RWPE2 (cell line): ENCODE data around the gene LCN12.
A peak's percentile ranks its signal among the peaks of the same experiment; 100 is the strongest.

Source experiments
- ATAC-seq: fragments of 200-7000 bp; cut with Tn5 transposase; 3 replicates; pipeline ENCODE4 v1.9.1; 2021; ENCODE audit warnings: low read depth
- DNase-seq: peaks from one replicate; pipeline ENCODE4 v3.0.0-alpha.2; 2020; ENCODE audit warnings: low spot score
- H3K27ac ChIP-seq: fragments of 450-650 bp; 2 replicates; pipeline ENCODE4 v1.5.1; 2017; ENCODE audit warnings: mild to moderate bottlenecking; ENCODE audit not compliant: poor library complexity, severe bottlenecking
- H3K27me3 ChIP-seq: fragments of 250-450 bp; sonication (Bioruptor Pico); 2 replicates; pipeline ENCODE4 v1.5.1; 2021; ENCODE audit warnings: mild to moderate bottlenecking, moderate library complexity; ENCODE audit not compliant: insufficient read depth, poor library complexity, severe bottlenecking
- H3K36me3 ChIP-seq: fragments of 250-450 bp; sonication (Bioruptor Pico); 2 replicates; pipeline ENCODE4 v1.5.1; 2020; ENCODE audit warnings: low read depth, mild to moderate bottlenecking, moderate library complexity
- H3K4me1 ChIP-seq: fragments of 250-450 bp; sonication (Bioruptor Pico); 2 replicates; pipeline ENCODE4 v1.5.1; 2021; ENCODE audit warnings: mild to moderate bottlenecking, moderate library complexity; ENCODE audit not compliant: insufficient read depth, poor library complexity, severe bottlenecking
- H3K4me3 ChIP-seq: fragments of 250-450 bp; sonication (Bioruptor Pico); 2 replicates; pipeline ENCODE4 v1.5.1; 2021; ENCODE audit warnings: mild to moderate bottlenecking, moderate library complexity; ENCODE audit not compliant: severe bottlenecking
- H3K9me3 ChIP-seq: fragments of 250-450 bp; sonication (Bioruptor Pico); 2 replicates; pipeline ENCODE4 v1.5.1; 2021; ENCODE audit warnings: mild to moderate bottlenecking, moderate library complexity; ENCODE audit not compliant: severe bottlenecking
- CTCF ChIP-seq: fragments of 450-650 bp; IDR thresholded peaks from one replicate; pipeline ENCODE4 v1.5.1; 2017; ENCODE audit warnings: mild to moderate bottlenecking, moderate library complexity; ENCODE audit not compliant: poor library complexity, severe bottlenecking

Gene LCN12

DNA sequence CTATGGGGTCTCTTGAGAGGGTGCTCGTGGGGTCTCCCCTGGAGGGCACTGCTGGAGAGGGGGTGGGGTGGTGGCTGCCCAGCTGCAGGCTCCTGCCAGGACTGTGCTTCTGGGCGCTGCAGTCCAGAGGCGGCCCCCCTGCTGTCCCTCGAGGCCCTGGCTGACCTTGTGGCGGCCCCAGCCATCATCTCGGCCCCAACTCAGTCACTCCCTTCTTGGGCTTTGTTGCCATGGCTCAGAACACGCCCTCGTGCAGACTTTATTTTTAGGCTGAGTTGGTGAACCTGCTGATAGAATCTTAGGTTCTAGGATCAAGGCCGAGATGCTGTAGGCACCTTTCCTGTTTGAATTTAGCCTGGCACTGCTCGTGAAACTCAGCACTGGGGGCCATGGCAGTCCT is 30.4 kb upstream of the LCN12 start:
- no peak for DNase-seq
- Histone ChIP-seq H3K27ac (no peak overlapping the region), H3K4me3 (no peak overlapping the region), H3K27me3 (no peaks in the 10 kb centered on the region), H3K9me3 (no peaks in the 10 kb centered on the region), H3K4me1 (no peaks in the 10 kb centered on the region), H3K36me3 (peaks cover 50% of the 10 kb centered on the region)
- no peak for TF ChIP-seq CTCF
- no peak for ATAC-seq

DNA sequence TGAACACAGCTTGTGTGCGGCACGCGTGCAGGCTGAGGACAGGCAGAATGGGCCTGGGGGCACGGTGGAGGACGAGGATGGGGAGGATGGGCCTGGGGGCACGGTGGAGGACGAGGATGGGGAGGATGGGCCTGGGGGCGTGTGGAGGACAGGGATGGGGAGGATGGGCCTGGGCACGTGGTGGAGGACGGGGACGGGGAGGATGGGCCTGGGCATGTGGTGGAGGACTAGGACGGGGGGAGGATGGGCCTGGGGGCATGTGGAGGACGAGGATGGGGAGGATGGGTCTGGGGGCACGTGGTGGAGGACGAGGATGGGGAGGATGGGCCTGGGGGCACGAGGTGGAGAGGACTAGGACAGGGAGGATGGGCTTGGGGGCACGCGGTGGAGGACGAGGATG is 29.5 kb upstream of the LCN12 start:
- no peaks in the 10 kb centered on the region for H3K4me1 ChIP-seq
- no peak overlapping the region for H3K4me3 ChIP-seq
- no peak overlapping the region for H3K27ac ChIP-seq
- DNase-seq = no peak
- H3K36me3 ChIP-seq = peaks cover 46% of the 10 kb centered on the region
- H3K9me3 ChIP-seq = no peaks in the 10 kb centered on the region
- no peak for TF ChIP-seq CTCF
- H3K27me3 ChIP-seq = no peaks in the 10 kb centered on the region
- no peak for ATAC-seq

DNA sequence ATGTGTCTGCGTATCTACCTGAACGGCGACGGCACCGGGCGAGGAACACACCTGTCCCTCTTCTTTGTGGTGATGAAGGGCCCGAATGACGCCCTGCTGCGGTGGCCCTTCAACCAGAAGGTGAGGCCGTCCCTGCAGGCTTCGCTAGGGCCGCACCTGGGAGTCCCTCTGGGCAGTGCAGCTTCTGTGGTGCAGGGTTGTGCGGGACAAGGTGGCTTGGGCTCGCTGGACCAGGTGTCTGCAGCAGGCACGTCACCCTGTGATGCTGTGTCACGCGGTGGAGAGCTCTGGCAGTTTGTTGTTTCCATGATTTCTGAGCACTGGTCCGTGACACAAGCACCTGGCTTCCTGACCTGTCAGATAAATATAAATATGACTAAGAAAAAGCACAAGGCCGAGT is 28.2 kb upstream of the LCN12 start:
- H3K4me3 ChIP-seq = no peak overlapping the region
- DNase-seq (no peak), ATAC-seq (no peak)
- H3K27ac ChIP-seq = no peak overlapping the region
- no peaks in the 10 kb centered on the region for H3K4me1 ChIP-seq
- no peak for TF ChIP-seq CTCF
- no peaks in the 10 kb centered on the region for H3K27me3 ChIP-seq
- H3K9me3 ChIP-seq = no peaks in the 10 kb centered on the region
- peaks cover 37% of the 10 kb centered on the region for H3K36me3 ChIP-seq

DNA sequence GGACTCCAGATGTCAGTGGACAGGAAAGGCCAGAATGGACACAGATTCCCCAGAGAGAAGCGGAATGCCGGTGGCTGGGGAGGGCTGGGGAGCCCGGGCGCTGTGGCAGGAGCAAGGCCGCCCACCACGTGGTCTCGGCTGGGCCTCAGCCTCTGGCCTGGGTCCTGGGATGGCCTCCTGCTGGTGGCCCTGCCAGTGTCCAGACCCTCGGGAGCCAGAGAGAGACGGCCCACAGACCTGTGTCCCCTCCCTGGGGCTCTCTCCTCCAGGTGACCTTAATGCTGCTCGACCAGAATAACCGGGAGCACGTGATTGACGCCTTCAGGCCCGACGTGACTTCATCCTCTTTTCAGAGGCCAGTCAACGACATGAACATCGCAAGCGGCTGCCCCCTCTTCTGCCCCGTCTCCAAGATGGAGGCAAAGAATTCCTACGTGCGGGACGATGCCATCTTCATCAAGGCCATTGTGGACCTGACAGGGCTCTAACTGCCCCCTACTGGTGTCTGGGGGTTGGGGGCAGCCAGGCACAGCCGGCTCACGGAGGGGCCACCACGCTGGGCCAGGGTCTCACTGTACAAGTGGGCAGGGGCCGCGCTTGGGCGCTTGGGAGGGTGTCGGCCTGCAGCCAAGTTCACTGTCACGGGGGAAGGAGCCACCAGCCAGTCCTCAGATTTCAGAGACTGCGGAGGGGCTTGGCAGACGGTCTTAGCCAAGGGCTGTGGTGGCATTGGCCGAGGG is 26.5 kb upstream of the LCN12 start:
- H3K4me3 ChIP-seq = no peak overlapping the region

More for the DNA sequence above, 26.5 kb upstream of the LCN12 start:
- Histone ChIP-seq H3K9me3 (no peaks in the 10 kb centered on the region), H3K36me3 (peaks cover 27% of the 10 kb centered on the region), H3K27ac (no peak overlapping the region), H3K27me3 (no peaks in the 10 kb centered on the region), H3K4me1 (no peaks in the 10 kb centered on the region)
- no peak for ATAC-seq
- peak; percentile 7 for TF ChIP-seq CTCF
- DNase-seq = no peak
